Coronary artery (tissue), 2 donors: ENCODE results near the gene ZDHHC16.
A peak's percentile ranks its signal among the peaks of the same experiment; 100 is the strongest.

Experiments used
- DNase-seq: peaks from one replicate; pipeline ENCODE4 v3.0.0-alpha.2; 2017; ENCODE audit warnings: low spot score
- H3K27ac ChIP-seq, 2 donors: fragments of 200-600 bp; sonication (generic); one replicate each; pipeline ENCODE4 v1.5.1; 2016 to 2019
- H3K4me3 ChIP-seq: fragments of 200-600 bp; sonication (generic); 2 replicates; pipeline ENCODE4 v1.5.1; 2016; ENCODE audit warnings: mild to moderate bottlenecking, moderate library complexity
- CTCF ChIP-seq: fragments of 200-600 bp; sonication (generic); IDR thresholded peaks from one replicate; pipeline ENCODE4 v1.5.1; 2019; ENCODE audit warnings: antibody characterized with exemption

The ZDHHC16 gene

GRCh38 chr10:97435211-97435610 lies 10.8 kb upstream of the ZDHHC16 start:
- no peak for DNase-seq
- Histone ChIP-seq H3K27ac (no peak overlapping the region), H3K4me3 (no peak overlapping the region)
- no peak for TF ChIP-seq CTCF

DNA sequence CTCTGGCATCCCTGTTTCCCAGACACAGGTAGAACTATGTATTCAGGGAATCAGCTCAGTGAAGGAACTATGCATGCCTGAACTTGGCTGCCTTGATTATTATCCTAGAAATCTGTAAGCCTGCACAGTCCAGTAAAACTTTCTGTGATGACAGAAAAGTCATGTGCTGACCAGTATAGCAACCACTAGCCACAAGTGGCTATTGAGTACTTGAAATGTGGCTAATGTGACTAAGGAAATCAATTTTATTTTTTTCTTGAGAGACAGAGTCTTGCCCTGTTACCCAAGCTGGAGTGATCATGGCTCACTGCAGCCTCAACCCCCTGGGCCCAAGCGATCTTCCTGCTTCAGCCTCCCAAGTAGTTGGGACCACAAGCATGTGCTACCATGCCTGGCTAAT lies 3.7 kb upstream of the ZDHHC16 start:
- Histone ChIP-seq H3K4me3 (no peak overlapping the region), H3K27ac (no peak overlapping the region)
- no peak for DNase-seq
- TF ChIP-seq CTCF = no peak

DNA sequence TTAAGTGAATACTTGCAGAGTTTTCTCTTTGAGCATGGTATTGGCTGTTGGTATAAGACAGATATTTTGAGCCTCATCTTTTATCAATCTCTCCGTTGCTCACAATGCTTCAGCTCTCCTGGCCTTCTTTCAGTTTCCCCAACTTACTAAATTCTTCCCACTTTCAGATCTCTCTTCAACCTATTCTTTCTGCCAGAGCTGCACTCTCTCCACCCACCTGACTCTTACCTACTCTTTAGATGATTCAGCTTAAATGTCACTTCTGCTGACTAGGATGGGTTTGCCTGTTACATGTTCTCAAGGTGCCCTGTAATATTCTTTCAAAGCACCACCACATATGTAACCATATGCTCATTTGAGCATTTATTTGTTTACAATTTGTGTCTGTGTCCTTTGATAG lies 1.8 kb upstream of the ZDHHC16 start:
- H3K27ac ChIP-seq = no peak overlapping the region
- no peak for TF ChIP-seq CTCF
- no peak overlapping the region for H3K4me3 ChIP-seq
- DNase-seq = no peak

DNA sequence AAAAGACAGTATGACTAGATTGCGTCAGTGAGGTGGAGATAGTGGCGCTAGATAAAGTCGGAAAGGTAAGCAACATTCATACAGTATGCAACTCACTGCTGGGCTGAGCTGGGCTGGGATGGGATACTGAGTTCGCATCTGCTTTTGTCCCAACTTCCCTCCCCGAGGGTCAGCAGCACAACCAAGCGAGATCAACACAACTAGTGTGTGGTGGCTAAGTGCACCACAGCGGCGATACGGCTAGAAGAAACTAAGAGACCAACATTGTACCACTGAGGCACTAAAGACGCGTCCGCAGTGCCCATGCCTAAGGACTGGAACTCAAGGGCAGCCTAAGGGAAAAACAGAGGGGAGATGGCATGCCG lies 636 bp upstream of the ZDHHC16 start:
- DNase-seq = no peak
- peak overlapping the region; percentile 94 for H3K4me3 ChIP-seq
- H3K27ac ChIP-seq = peak overlapping the region in 1 of 2 donors; percentile 80
- TF ChIP-seq CTCF = no peak

DNA sequence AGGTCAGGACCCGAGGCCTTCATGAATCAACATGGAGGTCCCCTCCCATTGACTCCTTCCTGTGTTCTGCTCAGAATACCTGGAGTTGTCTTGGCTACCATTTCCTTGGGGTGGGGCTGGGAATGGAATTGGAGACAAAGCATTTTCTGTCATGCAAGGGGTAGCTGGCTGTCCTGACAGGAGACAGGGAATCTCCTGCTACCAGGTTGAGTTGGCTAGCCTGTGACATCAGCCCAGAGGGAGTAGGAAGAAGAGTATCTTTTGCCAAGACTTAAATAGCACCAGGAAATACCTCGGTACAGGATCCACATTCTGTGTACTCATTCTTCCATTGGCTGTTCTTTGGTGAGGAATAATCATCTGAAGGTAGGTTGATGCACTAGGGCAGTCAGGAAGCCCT lies 4.9 kb downstream of the ZDHHC16 start:
- TF ChIP-seq CTCF = no peak
- Histone ChIP-seq H3K4me3 (no peak overlapping the region), H3K27ac (peak overlapping the region in 1 of 2 donors; percentile 1)
- no peak for DNase-seq

GRCh38 chr10:97451605-97452004 lies 5.6 kb downstream of the ZDHHC16 start:
- Histone ChIP-seq H3K27ac (no peak overlapping the region), H3K4me3 (no peak overlapping the region)
- TF ChIP-seq CTCF = no peak
- DNase-seq = no peak

GRCh38 chr10:97452352-97452751 lies 6.4 kb downstream of the ZDHHC16 start:
- no peak for TF ChIP-seq CTCF
- no peak for DNase-seq
- H3K4me3 ChIP-seq = no peak overlapping the region
- no peak overlapping the region for H3K27ac ChIP-seq
